CD8-positive, alpha-beta memory T cell (primary cell): Measurements from ENCODE around the gene IL1RAPL1. TPM values are rescaled to one million over a fixed set of nuclear protein-coding genes. Genes with fewer than 3 reads are reported as not detected.
"Not testable (repeated sequence)": the region's sequence is repeated elsewhere in the genome, so short reads cannot be mapped to it uniquely, and the experiment has no call there.

Experiments used
- CTCF ChIA-PET: fragments of 350-600 bp; sonication (Branson Sonifier 250); formaldehyde crosslinking; loops from one replicate; lab custom pipeline; 2021; ENCODE audit warnings: antibody characterized with exemption; lab: Charles Lee
- POLR2A ChIA-PET: fragments of 350-600 bp; sonication (Branson Sonifier 250); formaldehyde crosslinking; loops from one replicate; lab custom pipeline; 2021; ENCODE audit warnings: antibody characterized with exemption; lab: Charles Lee
- DNase-seq, 5 donors: peaks; one replicate each; pipeline versions ENCODE4 v3.0.0 to v3.0.0-alpha.2; 2020 to 2022; ENCODE audit warnings: mixed read lengths in 1 of 5
- H3K27ac ChIP-seq: one replicate; pipeline ENCODE4 v1.7.0; 2013; ENCODE audit warnings: low read depth, mild to moderate bottlenecking, low read length, moderate library complexity
- H3K27me3 ChIP-seq: 2 replicates; pipeline ENCODE4 v1.7.0; 2013; ENCODE audit warnings: low read length, mild to moderate bottlenecking; ENCODE audit not compliant: insufficient read depth, poor library complexity, severe bottlenecking
- H3K36me3 ChIP-seq: 2 replicates; pipeline ENCODE4 v1.7.0; 2013; ENCODE audit warnings: mild to moderate bottlenecking, low read length, moderate library complexity; ENCODE audit not compliant: insufficient read depth
- H3K4me1 ChIP-seq: 2 replicates; pipeline ENCODE4 v1.7.0; 2013; ENCODE audit warnings: mild to moderate bottlenecking, low read length, moderate library complexity; ENCODE audit not compliant: insufficient read depth
- H3K4me3 ChIP-seq: 2 replicates; pipeline ENCODE4 v1.7.0; 2013; ENCODE audit warnings: mild to moderate bottlenecking, low read length
- H3K9me3 ChIP-seq: 2 replicates; pipeline ENCODE4 v1.7.0; 2013; ENCODE audit warnings: mild to moderate bottlenecking, low read length
- H3K27ac Mint-ChIP-seq, 8 donors: one replicate each; pipeline ENCODE4 v1.8.0; 2020 to 2021; ENCODE audit warnings: mixed read lengths in 8 of 8, mild to moderate bottlenecking in 6 of 8, inconsistent platforms in 3 of 8, moderate library complexity in 3 of 8
- H3K27me3 Mint-ChIP-seq, 2 donors: one replicate each; pipeline ENCODE4 v1.8.0; 2020 to 2021; ENCODE audit warnings: mixed read lengths in 2 of 2, mild to moderate bottlenecking in 1 of 2, moderate library complexity in 1 of 2
- H3K36me3 Mint-ChIP-seq, 3 donors: one replicate each; pipeline ENCODE4 v1.8.0; 2020 to 2021; ENCODE audit warnings: mixed read lengths in 3 of 3, inconsistent platforms in 1 of 3, mild to moderate bottlenecking in 1 of 3
- H3K4me1 Mint-ChIP-seq, 3 donors: one replicate each; pipeline ENCODE4 v1.8.0; 2020 to 2021; ENCODE audit warnings: mixed read lengths in 3 of 3, inconsistent platforms in 1 of 3, mild to moderate bottlenecking in 1 of 3
- H3K4me3 Mint-ChIP-seq, 7 donors: one replicate each; pipeline ENCODE4 v1.8.0; 2020 to 2021; ENCODE audit warnings: mixed read lengths in 7 of 7, mild to moderate bottlenecking in 6 of 7, moderate library complexity in 4 of 7, inconsistent platforms in 2 of 7
- H3K9me3 Mint-ChIP-seq, 5 donors: one replicate each; pipeline ENCODE4 v1.8.0; 2020 to 2022; ENCODE audit warnings: mixed read lengths in 5 of 5, mild to moderate bottlenecking in 3 of 5, moderate library complexity in 2 of 5, inconsistent platforms in 1 of 5
- polyA plus RNA-seq: library from polyadenylated mRNA; unstranded; fragments of 300-500 nt; fragmentation: Illumina TruSeq; gene quantifications from one replicate; pipeline ENCODE4 v1.2.3, GENCODE V29; 2021
- total RNA-seq, 2 experiments: library from RNA; stranded (reverse); gene quantifications; one replicate each; pipeline ENCODE4 v1.2.3, GENCODE V29; 2021

The IL1RAPL1 gene
- total and polyA plus RNA-seq, 3 experiments from 2014 or later: not detected

- H3K27me3 ChIP-seq: no peaks in the 10 kb centered on the region
- no peak overlapping the region for H3K27ac Mint-ChIP-seq
- H3K4me3 Mint-ChIP-seq: no peak overlapping the region
- H3K4me3 ChIP-seq: no peak overlapping the region
- POLR2A ChIA-PET: no interaction called here
- CTCF ChIA-PET: no interaction called here
- no peak overlapping the region for H3K27ac ChIP-seq
- peaks cover 0 to 14% (median 2%) of the 10 kb centered on the region in 5 donors for H3K9me3 Mint-ChIP-seq
- DNase-seq: no peak
- no peaks in the 10 kb centered on the region for H3K36me3 Mint-ChIP-seq
- no peaks in the 10 kb centered on the region for H3K4me1 Mint-ChIP-seq
- no peaks in the 10 kb centered on the region for H3K9me3 ChIP-seq
- H3K27me3 Mint-ChIP-seq: peaks cover 0 to 2% of the 10 kb centered on the region in 2 donors
- H3K4me1 ChIP-seq: no peaks in the 10 kb centered on the region
- no peaks in the 10 kb centered on the region for H3K36me3 ChIP-seq
Observed at GRCh38 chrX:29110041-29110440, 522.8 kb downstream of the IL1RAPL1 start.

GRCh38 chrX:29113221-29113620 is 526.0 kb downstream of the IL1RAPL1 start:
- Histone ChIP-seq H3K36me3 (no peaks in the 10 kb centered on the region), H3K27ac (no peak overlapping the region), H3K4me3 (no peak overlapping the region), H3K9me3 (no peaks in the 10 kb centered on the region), H3K4me1 (no peaks in the 10 kb centered on the region), H3K27me3 (no peaks in the 10 kb centered on the region)
- POLR2A ChIA-PET: no interaction called here
- Mint-ChIP-seq H3K27ac (no peak overlapping the region), H3K4me1 (no peaks in the 10 kb centered on the region), H3K36me3 (no peaks in the 10 kb centered on the region), H3K4me3 (no peak overlapping the region), H3K9me3 (peaks cover 0 to 10% (median 7%) of the 10 kb centered on the region in 5 donors), H3K27me3 (peaks cover 0 to 2% of the 10 kb centered on the region in 2 donors)
- DNase-seq: no peak
- CTCF ChIA-PET: no interaction called here

- H3K4me3 ChIP-seq, H3K4me3 Mint-ChIP-seq, POLR2A ChIA-PET, H3K9me3 Mint-ChIP-seq, H3K27me3 ChIP-seq, H3K36me3 ChIP-seq, H3K27me3 Mint-ChIP-seq, DNase-seq, CTCF ChIA-PET, H3K36me3 Mint-ChIP-seq, H3K4me1 ChIP-seq, H3K27ac ChIP-seq, H3K4me1 Mint-ChIP-seq, H3K9me3 ChIP-seq, H3K27ac Mint-ChIP-seq: not testable (repeated sequence)
Observed at GRCh38 chrX:29122817-29123216, 535.6 kb downstream of the IL1RAPL1 start.

GRCh38 chrX:29130905-29131304 is 543.7 kb downstream of the IL1RAPL1 start:
- H3K27ac ChIP-seq: no peak overlapping the region
- Mint-ChIP-seq H3K27me3 (no peaks in the 10 kb centered on the region), H3K4me3 (no peak overlapping the region), H3K36me3 (no peaks in the 10 kb centered on the region), H3K9me3 (peaks cover 2 to 10% (median 3%) of the 10 kb centered on the region in 5 donors), H3K4me1 (no peaks in the 10 kb centered on the region), H3K27ac (no peak overlapping the region)
- H3K36me3 ChIP-seq: no peaks in the 10 kb centered on the region
- no peaks in the 10 kb centered on the region for H3K27me3 ChIP-seq
- H3K9me3 ChIP-seq: no peaks in the 10 kb centered on the region
- no peak for DNase-seq
- ChIA-PET POLR2A (no interaction called here), CTCF (no interaction called here)
- H3K4me3 ChIP-seq: no peak overlapping the region
- H3K4me1 ChIP-seq: no peaks in the 10 kb centered on the region

GRCh38 chrX:29136904-29137303 is 549.7 kb downstream of the IL1RAPL1 start:
- Mint-ChIP-seq H3K27me3 (no peaks in the 10 kb centered on the region), H3K9me3 (peaks cover 0 to 3% (median 2%) of the 10 kb centered on the region in 5 donors), H3K4me1 (no peaks in the 10 kb centered on the region), H3K27ac (no peak overlapping the region), H3K36me3 (no peaks in the 10 kb centered on the region), H3K4me3 (no peak overlapping the region)
- H3K27ac ChIP-seq: no peak overlapping the region
- no peaks in the 10 kb centered on the region for H3K4me1 ChIP-seq
- no peak for DNase-seq
- H3K9me3 ChIP-seq: no peaks in the 10 kb centered on the region
- no peak overlapping the region for H3K4me3 ChIP-seq
- H3K27me3 ChIP-seq: no peaks in the 10 kb centered on the region
- ChIA-PET POLR2A (no interaction called here), CTCF (no interaction called here)
- H3K36me3 ChIP-seq: no peaks in the 10 kb centered on the region

- Histone ChIP-seq H3K4me1 (no peaks in the 10 kb centered on the region), H3K27me3 (no peaks in the 10 kb centered on the region), H3K9me3 (no peaks in the 10 kb centered on the region), H3K36me3 (no peaks in the 10 kb centered on the region), H3K4me3 (no peak overlapping the region), H3K27ac (no peak overlapping the region)
- H3K4me3 Mint-ChIP-seq: no peak overlapping the region
- H3K36me3 Mint-ChIP-seq: no peaks in the 10 kb centered on the region
- no peaks in the 10 kb centered on the region for H3K4me1 Mint-ChIP-seq
- no peaks in the 10 kb centered on the region for H3K27me3 Mint-ChIP-seq
- DNase-seq: no peak
- H3K27ac Mint-ChIP-seq: no peak overlapping the region
- CTCF ChIA-PET: interaction anchor here (0.6 kb wide), 1 partner anchor 17 kb away, joined by 3 read pairs; no protein-coding TSS in a partner anchor
- POLR2A ChIA-PET: no interaction called here
- H3K9me3 Mint-ChIP-seq: peaks cover 0 to 3% (median 2%) of the 10 kb centered on the region in 5 donors
Observed at GRCh38 chrX:29138003-29138402, 550.8 kb downstream of the IL1RAPL1 start.

- Mint-ChIP-seq H3K4me1 (no peaks in the 10 kb centered on the region), H3K4me3 (no peak overlapping the region), H3K9me3 (peaks cover 3 to 10% (median 4%) of the 10 kb centered on the region in 5 donors), H3K36me3 (no peaks in the 10 kb centered on the region), H3K27me3 (no peaks in the 10 kb centered on the region), H3K27ac (no peak overlapping the region)
- no peak for DNase-seq
- Histone ChIP-seq H3K27me3 (no peaks in the 10 kb centered on the region), H3K4me1 (no peaks in the 10 kb centered on the region), H3K27ac (no peak overlapping the region), H3K9me3 (no peaks in the 10 kb centered on the region), H3K4me3 (no peak overlapping the region), H3K36me3 (no peaks in the 10 kb centered on the region)
- ChIA-PET CTCF (no interaction called here), POLR2A (no interaction called here)
Observed at GRCh38 chrX:29143356-29143755, 556.1 kb downstream of the IL1RAPL1 start.

- H3K27ac ChIP-seq: no peak overlapping the region
- no peak overlapping the region for H3K4me3 ChIP-seq
- H3K4me3 Mint-ChIP-seq: no peak overlapping the region
- H3K9me3 ChIP-seq: no peaks in the 10 kb centered on the region
- DNase-seq: no peak
- H3K27me3 Mint-ChIP-seq: no peaks in the 10 kb centered on the region
- no peaks in the 10 kb centered on the region for H3K36me3 ChIP-seq
- H3K9me3 Mint-ChIP-seq: peaks cover 3 to 14% (median 4%) of the 10 kb centered on the region in 5 donors
- no peak overlapping the region for H3K27ac Mint-ChIP-seq
- H3K36me3 Mint-ChIP-seq: no peaks in the 10 kb centered on the region
- no peaks in the 10 kb centered on the region for H3K4me1 Mint-ChIP-seq
- POLR2A ChIA-PET: no interaction called here
- no peaks in the 10 kb centered on the region for H3K27me3 ChIP-seq
- no peaks in the 10 kb centered on the region for H3K4me1 ChIP-seq
- CTCF ChIA-PET: no interaction called here
Observed at GRCh38 chrX:29143756-29144155, 556.5 kb downstream of the IL1RAPL1 start.

GRCh38 chrX:29145316-29145715 is 558.1 kb downstream of the IL1RAPL1 start:
- Mint-ChIP-seq H3K4me3 (no peak overlapping the region), H3K36me3 (no peaks in the 10 kb centered on the region), H3K4me1 (no peaks in the 10 kb centered on the region), H3K9me3 (peaks cover 0 to 14% (median 4%) of the 10 kb centered on the region in 5 donors), H3K27me3 (no peaks in the 10 kb centered on the region), H3K27ac (no peak overlapping the region)
- no peaks in the 10 kb centered on the region for H3K9me3 ChIP-seq
- no peaks in the 10 kb centered on the region for H3K36me3 ChIP-seq
- no peak for DNase-seq
- no peak overlapping the region for H3K27ac ChIP-seq
- POLR2A ChIA-PET: no interaction called here
- no peaks in the 10 kb centered on the region for H3K4me1 ChIP-seq
- no peaks in the 10 kb centered on the region for H3K27me3 ChIP-seq
- CTCF ChIA-PET: no interaction called here
- H3K4me3 ChIP-seq: no peak overlapping the region
